ENCODE data around the gene CDH18. TPM values are rescaled to one million over a fixed set of nuclear protein-coding genes. Genes with fewer than 3 reads are reported as not detected.

Gene CDH18
- total RNA-seq, 4 donors from 2014 or later = not detected

DNA sequence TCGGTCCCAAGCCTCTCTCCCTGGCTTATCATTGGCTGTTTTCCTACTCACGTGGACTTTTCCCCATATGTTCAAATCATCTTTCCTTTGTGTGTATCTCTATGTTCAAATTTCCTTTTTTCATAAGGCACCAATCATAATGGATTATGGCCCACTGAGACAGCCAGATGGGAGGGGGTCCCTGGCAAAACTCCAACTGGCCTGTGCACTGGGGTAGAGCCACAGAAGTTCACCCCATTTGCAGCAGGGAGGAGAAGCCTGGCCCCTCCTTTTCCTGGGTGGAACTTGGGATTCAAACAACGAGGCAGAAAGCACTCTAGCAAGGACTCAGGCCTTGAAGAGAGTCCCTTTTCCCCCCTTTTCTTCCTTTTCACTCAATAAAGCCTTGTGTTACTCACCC is 362.4 kb downstream of the CDH18 start:
- no peak overlapping the region for H3K27ac ChIP-seq
- H3K36me3 ChIP-seq = no peaks in the 10 kb centered on the region
- H3K27me3 ChIP-seq = no peaks in the 10 kb centered on the region
- no peak overlapping the region for H3K4me3 ChIP-seq
- ATAC-seq = no peak
- 20 to 67% methylated on average over 1 to 2 of the region's 3 CpGs for WGBS, 2 donors (ENCODE audit: low coverage in 1 of 2)
- no peaks in the 10 kb centered on the region for H3K4me1 ChIP-seq
- TF ChIP-seq, protein P1, sequence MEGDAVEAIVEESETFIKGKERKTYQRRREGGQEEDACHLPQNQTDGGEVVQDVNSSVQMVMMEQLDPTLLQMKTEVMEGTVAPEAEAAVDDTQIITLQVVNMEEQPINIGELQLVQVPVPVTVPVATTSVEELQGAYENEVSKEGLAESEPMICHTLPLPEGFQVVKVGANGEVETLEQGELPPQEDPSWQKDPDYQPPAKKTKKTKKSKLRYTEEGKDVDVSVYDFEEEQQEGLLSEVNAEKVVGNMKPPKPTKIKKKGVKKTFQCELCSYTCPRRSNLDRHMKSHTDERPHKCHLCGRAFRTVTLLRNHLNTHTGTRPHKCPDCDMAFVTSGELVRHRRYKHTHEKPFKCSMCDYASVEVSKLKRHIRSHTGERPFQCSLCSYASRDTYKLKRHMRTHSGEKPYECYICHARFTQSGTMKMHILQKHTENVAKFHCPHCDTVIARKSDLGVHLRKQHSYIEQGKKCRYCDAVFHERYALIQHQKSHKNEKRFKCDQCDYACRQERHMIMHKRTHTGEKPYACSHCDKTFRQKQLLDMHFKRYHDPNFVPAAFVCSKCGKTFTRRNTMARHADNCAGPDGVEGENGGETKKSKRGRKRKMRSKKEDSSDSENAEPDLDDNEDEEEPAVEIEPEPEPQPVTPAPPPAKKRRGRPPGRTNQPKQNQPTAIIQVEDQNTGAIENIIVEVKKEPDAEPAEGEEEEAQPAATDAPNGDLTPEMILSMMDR (IDR thresholded peaks at IDR 0.05) = no peak
- no peak for TF ChIP-seq POLR2A (IDR thresholded peaks at IDR 0.05)
- no peak for TF ChIP-seq POLR2AphosphoS5 (IDR thresholded peaks at IDR 0.05)
- H3K9me3 ChIP-seq = no peaks in the 10 kb centered on the region

DNA sequence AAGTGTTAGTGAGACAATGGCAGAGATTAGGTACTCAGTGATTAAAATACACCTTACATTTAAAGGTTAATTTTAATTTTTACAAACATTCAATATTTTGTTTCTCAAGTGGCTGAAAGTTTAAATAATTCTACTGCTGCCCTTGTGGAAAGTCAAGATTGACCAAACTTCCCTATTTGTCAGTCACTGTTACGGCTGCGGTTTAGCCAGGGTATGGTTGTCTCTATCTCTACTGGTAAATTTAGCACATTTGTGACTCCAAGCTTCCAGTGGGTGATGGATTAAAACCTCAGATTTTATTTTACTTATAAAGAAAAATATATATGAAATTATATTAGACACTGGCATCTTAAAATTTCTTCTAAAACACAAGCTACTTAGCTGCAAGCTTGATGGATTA is 368.4 kb downstream of the CDH18 start:
- no peaks in the 10 kb centered on the region for H3K36me3 ChIP-seq
- H3K27me3 ChIP-seq = no peaks in the 10 kb centered on the region
- TF ChIP-seq POLR2A (IDR thresholded peaks at IDR 0.05) (no peak), POLR2AphosphoS5 (IDR thresholded peaks at IDR 0.05) (no peak), EP300 (IDR thresholded peaks at IDR 0.05) (no peak)
- TF ChIP-seq, protein P1 (IDR thresholded peaks at IDR 0.05) = no peak
- H3K9me3 ChIP-seq = no peaks in the 10 kb centered on the region
- 75 to 89% methylated on average over 2 of the region's 2 CpGs for WGBS, 2 donors (ENCODE audit: low coverage in 1 of 2)
- no peak overlapping the region for H3K4me3 ChIP-seq
- H3K27ac ChIP-seq = no peak overlapping the region
- ATAC-seq = no peak
- H3K4me1 ChIP-seq = no peaks in the 10 kb centered on the region

DNA sequence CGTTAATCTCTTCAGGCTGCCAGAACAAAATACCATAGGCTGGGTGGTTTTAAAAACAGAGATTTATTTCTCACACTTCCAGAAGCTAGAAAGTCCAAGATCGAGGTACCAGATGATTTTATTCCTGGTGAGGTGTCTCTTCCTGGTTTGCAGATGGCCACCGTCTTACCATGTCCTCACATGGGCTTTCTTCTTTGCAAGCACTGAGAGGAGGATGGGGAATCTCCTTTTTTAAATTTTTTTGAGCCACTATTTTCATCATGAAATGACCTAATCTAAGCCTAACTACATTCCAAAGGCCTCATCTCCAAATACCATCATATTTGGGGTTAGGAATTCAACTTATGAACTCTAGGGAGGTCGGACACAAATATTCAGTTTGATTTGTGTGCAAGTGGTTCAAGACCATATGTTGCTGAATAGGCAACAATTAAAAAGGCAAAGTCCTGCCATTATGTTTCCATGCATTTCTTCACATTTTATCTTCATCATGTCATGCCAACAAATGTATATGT is 371.2 kb downstream of the CDH18 start:
- ATAC-seq = no peak

DNA sequence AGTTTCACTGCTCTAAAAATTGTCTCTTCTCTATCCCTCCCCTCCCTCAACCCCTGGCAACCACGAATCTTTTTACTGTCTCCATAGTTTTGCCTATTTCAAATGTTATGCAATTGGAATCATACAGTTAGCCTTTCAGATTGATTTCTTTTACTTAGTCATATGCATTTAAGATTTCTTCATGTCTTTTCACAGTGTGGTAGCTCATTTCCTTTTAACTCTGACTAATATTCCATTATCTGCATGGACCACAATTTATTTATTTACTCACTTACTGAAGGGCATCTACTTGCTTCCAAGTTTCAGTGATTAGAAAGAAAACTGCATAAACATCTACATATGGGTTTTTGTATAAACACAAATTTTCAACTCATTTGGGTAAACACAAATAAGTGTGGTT is 372.3 kb downstream of the CDH18 start:
- 74 to 78% methylated on average over 1 of the region's 1 CpG for WGBS, 2 donors (ENCODE audit: low coverage in 1 of 2)
- no peaks in the 10 kb centered on the region for H3K27me3 ChIP-seq

More for the DNA sequence above, 371.2 kb downstream of the CDH18 start:
- Histone ChIP-seq H3K4me3 (no peak overlapping the region), H3K36me3 (no peaks in the 10 kb centered on the region), H3K27ac (no peak overlapping the region), H3K27me3 (no peaks in the 10 kb centered on the region), H3K9me3 (no peaks in the 10 kb centered on the region), H3K4me1 (no peaks in the 10 kb centered on the region)
- TF ChIP-seq POLR2AphosphoS5 (IDR thresholded peaks at IDR 0.05) (no peak), EP300 (IDR thresholded peaks at IDR 0.05) (no peak), POLR2A (IDR thresholded peaks at IDR 0.05) (no peak)
- TF ChIP-seq, protein P1 (IDR thresholded peaks at IDR 0.05) = no peak
- WGBS, 2 donors (ENCODE audit: low coverage in 1 of 2) = 85 to 92% methylated on average over 4 of the region's 4 CpGs

DNA sequence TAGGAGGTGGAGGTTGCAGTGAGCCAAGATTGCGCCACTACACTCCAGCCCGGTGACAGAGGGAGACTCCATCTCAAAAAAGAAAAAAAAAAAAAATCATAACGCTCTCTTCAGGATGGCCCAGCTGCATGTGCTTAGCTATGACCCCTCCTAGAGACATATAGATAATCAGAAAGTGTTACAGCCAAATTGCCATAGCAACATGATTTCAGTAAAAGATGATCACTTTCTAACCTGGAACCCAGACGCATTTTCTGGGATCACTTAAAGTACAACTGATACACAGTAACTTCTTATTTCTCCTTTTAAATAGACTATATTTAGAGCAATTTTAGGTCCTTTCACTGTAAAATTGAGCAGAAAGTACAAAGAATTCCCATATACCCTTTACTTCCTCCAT is 372.9 kb downstream of the CDH18 start:
- H3K27me3 ChIP-seq = no peaks in the 10 kb centered on the region
- H3K4me1 ChIP-seq = no peaks in the 10 kb centered on the region
- no peak for TF ChIP-seq POLR2AphosphoS5 (IDR thresholded peaks at IDR 0.05)
- no peak for TF ChIP-seq EP300 (IDR thresholded peaks at IDR 0.05)
- TF ChIP-seq, protein P1 (IDR thresholded peaks at IDR 0.05) = no peak
- TF ChIP-seq POLR2A (IDR thresholded peaks at IDR 0.05) = no peak
- H3K4me3 ChIP-seq = no peak overlapping the region
- no peak overlapping the region for H3K27ac ChIP-seq
- 69 to 100% methylated on average over 1 to 4 of the region's 4 CpGs for WGBS, 2 donors (ENCODE audit: low coverage in 1 of 2)
- no peaks in the 10 kb centered on the region for H3K9me3 ChIP-seq
- no peaks in the 10 kb centered on the region for H3K36me3 ChIP-seq
- no peak for ATAC-seq

More for the DNA sequence above, 372.3 kb downstream of the CDH18 start:
- no peak overlapping the region for H3K27ac ChIP-seq
- no peak overlapping the region for H3K4me3 ChIP-seq
- TF ChIP-seq EP300 (IDR thresholded peaks at IDR 0.05) (no peak), POLR2AphosphoS5 (IDR thresholded peaks at IDR 0.05) (no peak), POLR2A (IDR thresholded peaks at IDR 0.05) (no peak)
- TF ChIP-seq, protein P1 (IDR thresholded peaks at IDR 0.05) = no peak
- H3K36me3 ChIP-seq = no peaks in the 10 kb centered on the region
- H3K9me3 ChIP-seq = no peaks in the 10 kb centered on the region
- ATAC-seq = no peak
- no peaks in the 10 kb centered on the region for H3K4me1 ChIP-seq
